OCI-LY1 (cell line): ENCODE results near the gene ARG2.

Experiments
- CTCF ChIP-seq: fragments of 200-600 bp; sonication (generic), shearing (Covaris generic); IDR thresholded peaks from 2 replicates; pipeline ENCODE4 v1.5.1; 2017; ENCODE audit warnings: mild to moderate bottlenecking, antibody characterized with exemption, low read length, moderate library complexity, mixed read lengths
- EZH2 ChIP-seq: fragments of 200-600 bp; sonication (generic), shearing (Covaris generic); IDR thresholded peaks from 2 replicates; pipeline ENCODE4 v1.8.0; 2017; ENCODE audit warnings: borderline replicate concordance, mixed run types, mild to moderate bottlenecking, antibody characterized with exemption, low read length, moderate library complexity, mixed read lengths

GRCh38 chr14:67602076-67602475 lies 17.6 kb upstream of the ARG2 start:
- no peak for TF ChIP-seq CTCF
- TF ChIP-seq EZH2 = no peak
